Measurements from ENCODE around the gene S100A3. TPM values are rescaled to one million over a fixed set of nuclear protein-coding genes. Genes with fewer than 3 reads are reported as not detected.
"Not testable (repeated sequence)": the region's sequence is repeated elsewhere in the genome, so short reads cannot be mapped to it uniquely, and the experiment has no call there.

S100A3 gene
- total and polyA plus RNA-seq, 4 donors, result 3.0 to 8.0 (median 6.0) TPM

DNA sequence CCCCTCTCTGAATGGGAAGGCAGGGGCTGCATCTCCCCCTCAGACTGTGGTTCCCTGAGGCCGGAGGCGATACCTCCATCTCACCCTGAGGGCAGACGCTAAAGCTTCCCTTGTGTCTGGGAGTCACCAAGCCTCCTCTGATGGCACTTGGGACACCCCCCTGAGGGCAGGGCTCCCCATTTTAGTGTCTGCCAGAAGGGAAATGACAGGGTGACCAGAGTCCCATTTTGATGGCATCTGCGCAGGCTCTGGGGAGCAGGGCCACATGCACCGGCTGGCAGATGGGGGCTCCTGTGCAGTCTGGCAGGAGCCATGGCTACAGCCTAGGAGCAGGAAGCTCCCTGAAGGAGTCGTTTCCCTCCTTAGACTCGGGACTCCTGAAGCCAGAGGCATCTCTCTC lies 14.9 kb upstream of the S100A3 start:
- Histone ChIP-seq H3K27ac (ENCODE audit: low read depth in 1 of 2, low read length in 1 of 2) (no peak overlapping the region), H3K9ac (ENCODE audit: insufficient read depth in 1 of 2, low read length in 2 of 2) (no peak overlapping the region), H3K4me3 (no peak overlapping the region), H3K9me3 (ENCODE audit: control insufficient read depth in 4 of 4, insufficient read depth in 3 of 4, low read length in 3 of 4) (no peaks in the 10 kb centered on the region), H3K36me3 (ENCODE audit: control insufficient read depth in 4 of 4, insufficient read depth in 4 of 4, low read length in 4 of 4) (no peaks in the 10 kb centered on the region), H3K27me3 (ENCODE audit: control insufficient read depth in 3 of 3, insufficient read depth in 3 of 3, low read length in 2 of 3) (no peaks in the 10 kb centered on the region), H3K4me1 (ENCODE audit: control insufficient read depth in 5 of 5, insufficient read depth in 5 of 5, low read length in 5 of 5) (peaks cover 10 to 34% (median 18%) of the 10 kb centered on the region in 5 donors)
- DNase-seq (no peak), ATAC-seq (ENCODE audit: insufficient read depth, low FRiP score) (no peak)
- TF ChIP-seq, protein P1, sequence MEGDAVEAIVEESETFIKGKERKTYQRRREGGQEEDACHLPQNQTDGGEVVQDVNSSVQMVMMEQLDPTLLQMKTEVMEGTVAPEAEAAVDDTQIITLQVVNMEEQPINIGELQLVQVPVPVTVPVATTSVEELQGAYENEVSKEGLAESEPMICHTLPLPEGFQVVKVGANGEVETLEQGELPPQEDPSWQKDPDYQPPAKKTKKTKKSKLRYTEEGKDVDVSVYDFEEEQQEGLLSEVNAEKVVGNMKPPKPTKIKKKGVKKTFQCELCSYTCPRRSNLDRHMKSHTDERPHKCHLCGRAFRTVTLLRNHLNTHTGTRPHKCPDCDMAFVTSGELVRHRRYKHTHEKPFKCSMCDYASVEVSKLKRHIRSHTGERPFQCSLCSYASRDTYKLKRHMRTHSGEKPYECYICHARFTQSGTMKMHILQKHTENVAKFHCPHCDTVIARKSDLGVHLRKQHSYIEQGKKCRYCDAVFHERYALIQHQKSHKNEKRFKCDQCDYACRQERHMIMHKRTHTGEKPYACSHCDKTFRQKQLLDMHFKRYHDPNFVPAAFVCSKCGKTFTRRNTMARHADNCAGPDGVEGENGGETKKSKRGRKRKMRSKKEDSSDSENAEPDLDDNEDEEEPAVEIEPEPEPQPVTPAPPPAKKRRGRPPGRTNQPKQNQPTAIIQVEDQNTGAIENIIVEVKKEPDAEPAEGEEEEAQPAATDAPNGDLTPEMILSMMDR (IDR thresholded peaks at IDR 0.05; ENCODE audit: control extremely low read depth, extremely low read depth), result no peak
- WGBS, 2 donors, result 84 to 94% methylated on average over 7 of the region's 7 CpGs

DNA sequence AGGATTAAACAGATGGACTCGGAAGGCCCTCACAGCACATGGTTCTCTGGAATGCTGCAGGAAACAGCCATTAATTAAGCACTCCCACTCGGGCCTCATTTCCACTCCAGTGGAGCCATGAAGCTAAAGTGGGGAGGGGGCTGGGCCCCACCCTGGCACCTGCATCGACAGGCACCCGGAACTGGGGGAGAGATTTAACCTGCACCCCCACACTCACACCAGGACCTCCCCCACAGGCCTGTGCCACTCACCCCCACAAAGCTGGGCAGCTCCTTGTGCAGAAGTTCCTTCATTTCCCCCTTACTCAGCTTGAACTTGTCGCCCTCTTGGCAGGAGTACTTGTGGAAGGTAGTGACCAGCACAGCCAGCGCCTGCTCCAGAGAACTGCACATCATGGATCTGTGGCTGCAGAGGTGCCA lies 14.4 kb upstream of the S100A3 start:
- Histone ChIP-seq H3K36me3 (ENCODE audit: control insufficient read depth in 4 of 4, insufficient read depth in 4 of 4, low read length in 4 of 4) (no peaks in the 10 kb centered on the region), H3K9ac (ENCODE audit: insufficient read depth in 1 of 2, low read length in 2 of 2) (no peak overlapping the region), H3K4me1 (ENCODE audit: control insufficient read depth in 5 of 5, insufficient read depth in 5 of 5, low read length in 5 of 5) (peaks cover 9 to 32% (median 18%) of the 10 kb centered on the region in 5 donors), H3K27me3 (ENCODE audit: control insufficient read depth in 3 of 3, insufficient read depth in 3 of 3, low read length in 2 of 3) (no peaks in the 10 kb centered on the region), H3K4me3 (no peak overlapping the region), H3K27ac (ENCODE audit: low read depth in 1 of 2, low read length in 1 of 2) (no peak overlapping the region), H3K9me3 (ENCODE audit: control insufficient read depth in 4 of 4, insufficient read depth in 3 of 4, low read length in 3 of 4) (no peaks in the 10 kb centered on the region)
- WGBS, 2 donors, result 81 to 83% methylated on average over 6 of the region's 6 CpGs
- TF ChIP-seq, protein P1 (IDR thresholded peaks at IDR 0.05; ENCODE audit: control extremely low read depth, extremely low read depth), result no peak
- DNase-seq, result no peak
- ATAC-seq (ENCODE audit: insufficient read depth, low FRiP score), result no peak

DNA sequence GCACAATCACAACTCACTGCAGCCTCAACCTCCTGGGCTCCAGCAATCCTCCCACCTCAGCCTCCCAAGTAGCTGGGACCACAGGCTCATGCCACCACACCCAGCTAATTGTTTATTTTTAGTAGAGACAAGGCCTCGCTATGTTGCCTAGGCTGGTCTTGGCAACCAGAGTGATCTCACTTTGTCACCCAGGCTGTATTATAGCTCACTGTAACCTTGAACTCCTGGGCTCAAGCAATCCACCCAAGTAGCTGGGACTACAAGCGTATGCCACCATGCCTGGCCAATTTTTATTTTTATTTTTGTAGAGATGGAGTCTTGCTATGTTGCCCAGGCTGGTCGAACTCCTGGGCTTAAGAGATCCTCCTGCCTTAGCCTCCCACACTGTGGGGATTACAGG lies 13.0 kb upstream of the S100A3 start:
- not testable (repeated sequence) for DNase-seq; H3K36me3 ChIP-seq (ENCODE audit: control insufficient read depth in 4 of 4, insufficient read depth in 4 of 4, low read length in 4 of 4); H3K9me3 ChIP-seq (ENCODE audit: control insufficient read depth in 4 of 4, insufficient read depth in 3 of 4, low read length in 3 of 4); H3K27ac ChIP-seq (ENCODE audit: low read depth in 1 of 2, low read length in 1 of 2); ATAC-seq (ENCODE audit: insufficient read depth, low FRiP score); H3K27me3 ChIP-seq (ENCODE audit: control insufficient read depth in 3 of 3, insufficient read depth in 3 of 3, low read length in 2 of 3); H3K9ac ChIP-seq (ENCODE audit: insufficient read depth in 1 of 2, low read length in 2 of 2); H3K4me3 ChIP-seq
- H3K4me1 ChIP-seq (ENCODE audit: control insufficient read depth in 5 of 5, insufficient read depth in 5 of 5, low read length in 5 of 5), result peaks cover 9 to 20% (median 17%) of the 10 kb centered on the region in 5 donors
- WGBS, 2 donors, result 88 to 94% methylated on average over 3 of the region's 3 CpGs

DNA sequence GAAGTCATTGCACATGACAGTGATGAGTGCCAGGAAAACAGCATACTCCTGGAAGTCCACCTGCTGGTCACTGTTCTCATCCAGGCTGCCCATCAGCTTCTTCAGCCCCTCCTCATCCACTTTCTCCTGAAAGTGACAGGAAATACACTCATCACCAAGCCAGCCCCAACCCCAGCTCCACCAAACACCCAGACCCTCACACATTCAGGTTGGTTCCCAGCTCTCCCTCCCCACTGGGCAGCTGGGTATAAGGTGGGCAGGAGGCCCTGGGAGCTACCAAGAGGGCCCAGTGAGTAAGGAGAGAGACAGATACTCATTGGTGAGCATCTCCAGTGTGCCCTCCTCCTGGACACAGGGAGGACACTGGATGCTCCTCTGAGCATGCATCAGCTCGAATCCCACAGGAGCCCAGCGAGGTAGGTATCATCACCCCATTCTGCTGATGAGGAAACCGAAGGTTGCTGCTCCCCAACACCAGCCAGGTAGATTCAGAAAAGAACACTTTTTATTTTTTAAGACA lies 12.5 kb upstream of the S100A3 start:
- TF ChIP-seq, protein P1 (IDR thresholded peaks at IDR 0.05; ENCODE audit: control extremely low read depth, extremely low read depth), result no peak
- WGBS, 2 donors, result 96 to 98% methylated on average over 3 of the region's 3 CpGs
- no peaks in the 10 kb centered on the region for H3K36me3 ChIP-seq (ENCODE audit: control insufficient read depth in 4 of 4, insufficient read depth in 4 of 4, low read length in 4 of 4)
- no peak overlapping the region for H3K9ac ChIP-seq (ENCODE audit: insufficient read depth in 1 of 2, low read length in 2 of 2)
- H3K4me1 ChIP-seq (ENCODE audit: control insufficient read depth in 5 of 5, insufficient read depth in 5 of 5, low read length in 5 of 5), result peaks cover 5 to 16% (median 13%) of the 10 kb centered on the region in 5 donors
- no peak overlapping the region for H3K27ac ChIP-seq (ENCODE audit: low read depth in 1 of 2, low read length in 1 of 2)
- H3K27me3 ChIP-seq (ENCODE audit: control insufficient read depth in 3 of 3, insufficient read depth in 3 of 3, low read length in 2 of 3), result no peaks in the 10 kb centered on the region
- ATAC-seq (ENCODE audit: insufficient read depth, low FRiP score), result no peak
- no peaks in the 10 kb centered on the region for H3K9me3 ChIP-seq (ENCODE audit: control insufficient read depth in 4 of 4, insufficient read depth in 3 of 4, low read length in 3 of 4)
- no peak for DNase-seq
- H3K4me3 ChIP-seq, result no peak overlapping the region

All from lung (tissue), 12 donors.